NCI-H2196 treated with DMSO at 0.1 percent for 48 hours (cell line): ENCODE measurements around the gene MLLT3.
"Not testable (repeated sequence)": the region's sequence is repeated elsewhere in the genome, so short reads cannot be mapped to it uniquely, and the experiment has no call there.

Experiments used
- DNase-seq: peaks from one replicate; lab custom pipeline; 2025; ENCODE audit not compliant: unreplicated experiment; lab: John Stamatoyannopoulos, UW

Gene MLLT3

DNA sequence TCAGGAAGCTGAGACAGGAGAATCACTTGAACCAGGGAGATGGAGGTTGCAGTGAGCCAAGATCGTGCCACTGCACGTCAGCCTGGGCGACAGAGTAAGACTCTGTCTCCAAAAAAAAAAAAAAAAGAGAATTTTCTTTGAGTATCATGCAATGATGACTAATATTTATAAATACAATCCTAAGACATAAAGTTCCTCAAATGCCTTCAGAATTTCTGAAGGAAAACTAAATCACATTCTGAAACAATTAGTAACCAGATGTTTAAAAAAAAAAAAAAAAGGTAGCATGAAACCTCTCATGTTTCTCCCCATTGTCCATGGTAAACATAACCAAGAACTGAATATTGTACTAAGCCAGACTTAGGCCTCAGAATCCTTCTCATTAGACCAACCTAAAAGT lies 23.1 kb downstream of the MLLT3 start:
- DNase-seq: no peak

DNA sequence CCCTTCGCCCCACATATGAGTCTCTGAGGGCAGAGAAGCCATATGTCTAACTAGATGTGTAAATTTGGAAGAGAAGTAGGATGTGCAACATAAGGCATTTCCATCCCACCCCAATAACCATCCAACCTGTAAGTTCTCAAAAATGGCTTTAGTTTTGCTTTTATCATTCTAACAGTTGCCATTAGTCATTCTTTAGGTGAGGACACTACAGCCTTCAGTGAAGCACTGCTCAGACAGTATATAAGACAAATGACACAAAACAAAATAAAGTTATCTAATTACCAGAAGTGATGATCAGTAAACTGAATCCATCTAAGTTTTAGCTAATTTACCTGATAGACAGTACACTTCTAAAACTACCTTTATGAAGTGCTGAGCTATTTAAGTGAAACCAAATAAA lies 23.9 kb downstream of the MLLT3 start:
- no peak for DNase-seq

GRCh38 chr9:20597862-20598261 lies 24.4 kb downstream of the MLLT3 start:
- no peak for DNase-seq

- DNase-seq: no peak
Measured at GRCh38 chr9:20594608-20595007, 27.7 kb downstream of the MLLT3 start.

GRCh38 chr9:20593537-20593936 lies 28.8 kb downstream of the MLLT3 start:
- DNase-seq: no peak

GRCh38 chr9:20593105-20593504 lies 29.2 kb downstream of the MLLT3 start:
- no peak for DNase-seq

- no peak for DNase-seq
Measured at GRCh38 chr9:20592673-20593072, 29.6 kb downstream of the MLLT3 start.

DNA sequence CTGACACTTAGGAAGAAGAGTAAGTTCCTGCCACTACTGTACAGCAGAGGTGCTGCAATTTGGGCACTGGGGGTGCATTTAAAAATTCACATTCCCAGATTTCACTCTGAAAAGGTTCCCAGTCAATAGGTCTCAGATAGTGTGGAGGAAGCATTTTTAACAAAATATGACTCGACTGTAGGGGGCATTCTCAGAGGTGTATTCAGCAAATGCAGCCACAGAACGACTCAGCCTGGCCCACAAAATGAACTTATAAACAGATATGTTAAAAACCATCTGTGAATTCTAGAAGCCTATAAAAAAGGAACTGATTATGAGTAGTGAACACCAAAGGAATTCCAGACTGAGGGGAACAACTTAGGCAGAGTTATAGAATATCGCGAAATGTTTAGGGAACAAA lies 31.1 kb downstream of the MLLT3 start:
- no peak for DNase-seq

- DNase-seq: no peak
Measured at GRCh38 chr9:20584968-20585643, 37.2 kb downstream of the MLLT3 start.

DNA sequence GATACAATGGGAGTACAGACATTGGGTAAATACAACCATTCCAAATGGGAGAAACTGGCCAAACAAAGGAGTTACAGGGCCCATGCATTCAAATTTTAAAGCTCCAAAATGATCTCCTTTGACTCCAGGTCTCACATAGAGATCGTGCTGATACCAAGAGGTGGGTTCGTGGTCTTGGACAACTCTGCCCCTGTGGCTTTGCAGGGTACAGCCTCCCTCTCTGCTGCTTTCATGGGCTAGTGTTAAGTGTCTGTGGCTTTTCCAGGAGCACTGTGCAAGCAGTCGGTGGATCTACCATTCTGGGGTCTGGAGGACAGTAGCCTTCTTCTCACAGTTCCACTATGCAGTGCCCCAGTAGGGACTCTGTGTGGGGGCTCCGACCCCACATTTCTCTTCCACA lies 39.2 kb downstream of the MLLT3 start:
- not testable (repeated sequence) for DNase-seq

GRCh38 chr9:20582150-20582549 lies 40.1 kb downstream of the MLLT3 start:
- DNase-seq: no peak

DNA sequence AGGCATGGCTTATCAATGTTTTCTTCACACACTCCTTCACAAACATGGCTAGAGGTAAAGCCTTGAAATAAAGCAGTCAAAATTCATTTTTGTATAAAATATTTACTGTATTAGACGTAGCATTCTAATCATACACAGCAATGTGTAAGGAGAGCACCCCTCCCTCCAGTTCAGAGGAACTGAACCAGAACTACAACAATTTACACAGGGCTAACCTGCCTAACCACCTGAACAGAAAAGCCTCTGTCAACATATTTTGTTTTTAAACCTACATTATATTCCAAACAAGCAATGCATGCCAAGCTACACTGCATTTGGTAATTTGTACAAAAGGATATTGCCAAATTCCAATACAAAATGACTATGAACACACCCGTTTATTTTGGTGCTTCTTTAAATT lies 41.6 kb downstream of the MLLT3 start:
- DNase-seq: no peak

- no peak for DNase-seq
Measured at GRCh38 chr9:20579524-20580314, 42.6 kb downstream of the MLLT3 start.

- no peak for DNase-seq
Measured at GRCh38 chr9:20573023-20573422, 49.3 kb downstream of the MLLT3 start.

- no peak for DNase-seq
Measured at GRCh38 chr9:20570756-20571155, 51.5 kb downstream of the MLLT3 start.

- DNase-seq: no peak
Measured at GRCh38 chr9:20570087-20570486, 52.2 kb downstream of the MLLT3 start.

DNA sequence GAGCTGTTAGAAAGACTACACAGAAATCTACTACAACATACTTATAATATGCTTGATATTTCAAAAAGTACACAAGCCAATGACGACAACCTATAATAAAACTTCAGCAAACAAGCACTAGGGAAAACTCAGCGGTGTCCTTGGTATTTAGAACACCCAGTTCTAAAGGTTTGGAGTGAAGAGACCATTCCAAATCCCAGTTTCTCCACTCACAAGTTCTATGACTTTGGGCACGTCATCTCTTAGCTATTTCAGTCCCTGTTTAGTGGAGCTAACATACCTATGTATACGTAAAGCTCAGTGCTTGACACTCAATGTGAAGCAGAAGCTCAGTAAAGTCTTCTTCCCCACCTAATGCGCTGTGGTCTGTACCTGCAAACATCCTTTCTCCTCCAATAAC lies 52.8 kb downstream of the MLLT3 start:
- no peak for DNase-seq

- no peak for DNase-seq
Measured at GRCh38 chr9:20568400-20568799, 53.9 kb downstream of the MLLT3 start.

DNA sequence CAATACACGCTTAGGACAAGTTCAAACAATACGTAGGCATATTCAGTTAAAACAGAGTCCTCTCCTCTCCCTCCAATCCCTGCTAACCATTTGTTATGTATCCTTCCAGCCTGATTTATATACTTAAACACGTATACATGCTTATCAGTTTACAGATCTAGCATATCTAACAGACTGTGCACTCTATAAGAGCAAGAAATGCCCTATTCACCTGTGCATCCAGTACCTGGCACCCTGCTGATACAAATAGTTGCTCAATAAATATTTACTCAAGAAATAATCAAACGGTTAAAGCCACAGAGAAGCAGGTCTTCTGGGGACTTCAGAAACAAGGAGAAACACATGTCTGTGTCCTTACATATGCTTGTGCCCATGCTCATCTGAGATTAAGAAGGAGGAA lies 55.9 kb downstream of the MLLT3 start:
- no peak for DNase-seq

- no peak for DNase-seq
Measured at GRCh38 chr9:20564650-20565049, 57.6 kb downstream of the MLLT3 start.

GRCh38 chr9:20563917-20564316 lies 58.4 kb downstream of the MLLT3 start:
- no peak for DNase-seq

GRCh38 chr9:20562051-20562450 lies 60.2 kb downstream of the MLLT3 start:
- no peak for DNase-seq

GRCh38 chr9:20561531-20561930 lies 60.8 kb downstream of the MLLT3 start:
- no peak for DNase-seq
